AG04449 (cell line): ENCODE measurements around the gene PRR5.
A peak's percentile ranks its signal among the peaks of the same experiment; 100 is the strongest.
"Not testable (repeated sequence)": the region's sequence is repeated elsewhere in the genome, so short reads cannot be mapped to it uniquely, and the experiment has no call there.

Source experiments
- CTCF ChIA-PET: fragments of 350-600 bp; formaldehyde crosslinking; extraction: SDS; loops from one replicate; lab custom pipeline; 2021; ENCODE audit warnings: antibody characterized with exemption; lab: Yijun Ruan, JAX
- POLR2A ChIA-PET: fragments of 400-600, 350-600 bp; formaldehyde crosslinking; extraction: SDS; loops from one replicate; lab custom pipeline; 2020; ENCODE audit warnings: antibody characterized with exemption, inconsistent platforms; lab: Yijun Ruan, JAX
- DNase-seq: peaks from one replicate; pipeline ENCODE4 v3.0.0-alpha.2; 2010; ENCODE audit warnings: low read depth, low spot score
- H3K4me3 ChIP-seq: 2 replicates; pipeline ENCODE4 v1.5.1; 2011; ENCODE audit warnings: low read depth, mild to moderate bottlenecking, control low read depth, low read length
- CTCF ChIP-seq: IDR thresholded peaks from one replicate; pipeline ENCODE4 v1.5.1; 2011; ENCODE audit warnings: mild to moderate bottlenecking, moderate library complexity, low read length, control low read depth, inconsistent platforms; ENCODE audit not compliant: insufficient read depth; ENCODE audit errors: missing control alignments

PRR5 gene

GRCh38 chr22:44736581-44737405 lies 34.8 kb downstream of the PRR5 start:
- no peak for TF ChIP-seq CTCF
- ChIA-PET CTCF (interaction anchor here (0.8 to 16.9 kb wide), 10 partner anchors 10 to 110 kb away, joined by 3 to 470 read pairs (median 5); partner anchors contain the start of gene PRR5), POLR2A (no interaction called here)
- no peak for DNase-seq
- H3K4me3 ChIP-seq = no peak overlapping the region

- no peak for DNase-seq
- no peak for TF ChIP-seq CTCF
- POLR2A ChIA-PET = interaction anchor here (2.0 kb wide), 1 partner anchor 39 kb away, joined by 10 read pairs; no protein-coding TSS in a partner anchor
- H3K4me3 ChIP-seq = no peak overlapping the region
- CTCF ChIA-PET = interaction anchor here (1.0 to 16.9 kb wide), 8 partner anchors 8 to 910 kb away, joined by 3 to 470 read pairs (median 16); partner anchors contain the start of gene PRR5
Observed at GRCh38 chr22:44737406-44738346, 35.7 kb downstream of the PRR5 start.

- DNase-seq = no peak
- no peak for TF ChIP-seq CTCF
- ChIA-PET CTCF (interaction anchor here (1.0 to 16.9 kb wide), 5 partner anchors 8 to 910 kb away, joined by 3 to 470 read pairs (median 11); no protein-coding TSS in a partner anchor), POLR2A (interaction anchor here (2.0 kb wide), 1 partner anchor 39 kb away, joined by 10 read pairs; no protein-coding TSS in a partner anchor)
- no peak overlapping the region for H3K4me3 ChIP-seq
Observed at GRCh38 chr22:44738347-44738715, 36.3 kb downstream of the PRR5 start.

DNA sequence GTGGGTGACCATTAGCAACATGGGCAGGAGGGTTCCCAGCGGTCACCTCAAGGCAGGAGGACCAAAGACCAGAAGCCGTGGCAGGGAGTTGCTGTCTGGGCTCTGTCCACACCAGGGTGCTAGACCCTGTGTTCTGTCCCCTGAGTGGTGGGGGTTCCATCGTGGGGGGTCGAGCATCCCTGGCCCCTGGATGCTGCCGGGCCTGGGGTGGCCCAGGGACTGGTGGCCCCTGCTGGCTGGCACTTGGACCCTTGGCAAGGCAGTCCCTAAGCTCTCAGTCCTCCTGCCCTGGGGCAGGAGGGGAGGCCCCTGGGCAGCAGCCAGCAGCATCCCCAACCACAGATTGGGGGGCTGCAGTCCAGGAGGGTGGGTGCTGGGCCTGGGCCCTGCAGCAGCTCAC lies 37.0 kb downstream of the PRR5 start:
- no peak for DNase-seq
- ChIA-PET POLR2A (interaction anchor here (2.0 kb wide), 1 partner anchor 40 kb away, joined by 10 read pairs; no protein-coding TSS in a partner anchor), CTCF (interaction anchor here (0.6 to 16.9 kb wide), 5 partner anchors 9 to 911 kb away, joined by 3 to 470 read pairs (median 11); no protein-coding TSS in a partner anchor)
- TF ChIP-seq CTCF = no peak
- no peak overlapping the region for H3K4me3 ChIP-seq

DNA sequence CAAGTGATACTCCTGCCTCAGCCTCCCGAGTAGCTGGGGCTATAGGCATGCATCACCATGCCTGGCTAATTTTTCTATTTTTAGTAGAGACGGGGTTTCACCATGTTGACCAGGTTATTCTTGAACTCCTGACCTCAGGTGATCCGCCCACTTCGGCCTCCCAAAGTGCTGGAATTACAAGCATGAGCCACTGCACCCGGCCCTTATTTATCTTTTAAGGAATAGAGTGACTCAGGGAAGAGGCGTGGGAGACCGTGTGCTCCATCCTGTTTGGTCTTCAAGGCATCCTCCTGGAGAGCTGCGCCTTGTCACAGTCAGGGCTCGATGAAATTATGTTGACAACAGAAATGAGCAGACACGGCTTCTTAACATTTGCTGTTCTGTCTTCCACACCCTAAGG lies 37.7 kb downstream of the PRR5 start:
- CTCF ChIA-PET = interaction anchor here (0.6 to 16.9 kb wide), 3 partner anchors 10 to 49 kb away, joined by 3 to 470 read pairs (median 11); no protein-coding TSS in a partner anchor
- H3K4me3 ChIP-seq = not testable (repeated sequence)
- POLR2A ChIA-PET = interaction anchor here (1.0 to 2.0 kb wide), 2 partner anchors 20 to 41 kb away, joined by 3 to 10 read pairs; no protein-coding TSS in a partner anchor
- DNase-seq = peak; percentile 41

DNA sequence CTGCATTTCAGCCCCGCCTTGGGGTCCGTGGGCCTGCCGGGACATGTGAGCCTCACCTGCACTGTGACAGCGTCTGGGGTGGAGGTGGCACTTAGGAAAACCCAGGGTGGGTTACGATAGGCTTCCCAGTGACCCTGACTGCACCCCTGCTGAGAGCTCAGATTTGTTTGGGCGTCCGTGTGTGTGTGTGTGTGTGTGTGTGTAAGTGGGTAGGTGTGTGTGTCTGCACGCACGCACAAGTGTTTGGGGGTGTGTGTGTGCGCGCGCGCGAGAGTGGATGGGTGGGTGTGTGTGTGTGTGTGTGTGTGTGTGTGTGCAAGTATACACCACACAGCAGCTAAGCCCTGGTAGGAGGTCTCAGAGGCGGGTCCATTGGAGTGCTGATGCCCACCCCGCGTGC lies 38.3 kb downstream of the PRR5 start:
- POLR2A ChIA-PET = interaction anchor here (1.0 kb wide), 1 partner anchor 21 kb away, joined by 3 read pairs; no protein-coding TSS in a partner anchor
- CTCF ChIA-PET = interaction anchor here (2.7 to 16.9 kb wide), 2 partner anchors 11 to 49 kb away, joined by 11 to 470 read pairs; no protein-coding TSS in a partner anchor
- no peak overlapping the region for H3K4me3 ChIP-seq
- TF ChIP-seq CTCF = no peak
- DNase-seq = no peak
